ENCODE measurements around the gene COL1A2. TPM values are rescaled to one million over a fixed set of nuclear protein-coding genes. Genes with fewer than 3 reads are reported as not detected.

The COL1A2 gene
- total RNA-seq, 2 experiments from 2014 or later, result 0.11 to 0.19 TPM

DNA sequence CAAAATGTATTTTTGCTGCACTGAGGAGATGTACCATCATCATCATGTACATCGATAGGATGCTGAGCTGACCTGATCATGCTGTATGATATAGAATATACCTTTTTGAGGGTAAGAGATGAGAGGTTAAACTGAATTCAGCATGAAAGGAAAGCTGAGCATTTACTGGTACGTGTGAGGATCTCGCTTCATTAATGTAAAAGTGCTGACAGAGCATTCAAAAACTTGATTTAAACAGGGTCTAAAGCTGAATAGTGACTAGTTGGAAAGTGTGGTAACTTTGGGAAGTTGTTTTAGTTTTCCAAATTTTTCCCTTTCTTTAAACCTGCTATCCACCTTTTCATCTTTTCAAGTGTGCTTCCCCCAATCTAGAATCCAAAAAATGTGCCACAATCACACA, 28.5 kb upstream of the COL1A2 start:
- Mint-ChIP-seq H3K4me3 (no peak overlapping the region), H3K4me1 (no peaks in the 10 kb centered on the region), H3K36me3 (ENCODE audit: low read depth) (no peaks in the 10 kb centered on the region), H3K9me3 (ENCODE audit: low read depth) (peaks cover 1% of the 10 kb centered on the region), H3K27me3 (peaks cover 4% of the 10 kb centered on the region), H3K27ac (no peak overlapping the region)
- CTCF ChIA-PET, result no interaction called here
- DNase-seq (no peak), ATAC-seq (no peak)
- POLR2A ChIA-PET, result interaction anchor here (0.7 kb wide), 1 partner anchor 371 kb away, joined by 3 read pairs; no protein-coding TSS in a partner anchor
- intact Hi-C loops (cut with DNase I, micrococcal nuclease), result no loop called here

DNA sequence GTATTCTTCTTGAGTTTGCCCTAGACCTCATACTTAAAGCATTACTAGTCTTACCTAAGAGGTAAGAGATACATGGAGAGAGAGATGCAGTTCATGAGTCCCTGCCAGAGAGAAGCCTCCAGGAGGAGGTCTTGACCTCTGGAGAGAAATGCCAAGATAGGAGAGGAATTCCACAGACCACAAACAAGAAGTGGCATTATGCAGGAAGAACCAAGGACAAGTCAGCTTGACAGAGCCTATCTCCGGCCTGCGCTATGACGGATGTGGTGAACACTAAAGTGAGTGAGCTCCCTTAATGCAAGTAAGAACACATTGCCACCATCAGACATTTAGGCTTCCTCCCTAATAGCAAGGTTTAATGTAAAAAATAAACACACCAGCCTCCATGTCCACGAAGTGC, 27.9 kb upstream of the COL1A2 start:
- POLR2A ChIA-PET, result interaction anchor here (0.7 kb wide), 1 partner anchor 370 kb away, joined by 3 read pairs; no protein-coding TSS in a partner anchor
- no peak for ATAC-seq
- Mint-ChIP-seq H3K27me3 (peaks cover 4% of the 10 kb centered on the region), H3K4me3 (no peak overlapping the region), H3K9me3 (ENCODE audit: low read depth) (peaks cover 1% of the 10 kb centered on the region), H3K27ac (no peak overlapping the region), H3K4me1 (no peaks in the 10 kb centered on the region), H3K36me3 (ENCODE audit: low read depth) (no peaks in the 10 kb centered on the region)
- intact Hi-C loops (cut with DNase I, micrococcal nuclease), result no loop called here
- DNase-seq, result no peak
- CTCF ChIA-PET, result no interaction called here

DNA sequence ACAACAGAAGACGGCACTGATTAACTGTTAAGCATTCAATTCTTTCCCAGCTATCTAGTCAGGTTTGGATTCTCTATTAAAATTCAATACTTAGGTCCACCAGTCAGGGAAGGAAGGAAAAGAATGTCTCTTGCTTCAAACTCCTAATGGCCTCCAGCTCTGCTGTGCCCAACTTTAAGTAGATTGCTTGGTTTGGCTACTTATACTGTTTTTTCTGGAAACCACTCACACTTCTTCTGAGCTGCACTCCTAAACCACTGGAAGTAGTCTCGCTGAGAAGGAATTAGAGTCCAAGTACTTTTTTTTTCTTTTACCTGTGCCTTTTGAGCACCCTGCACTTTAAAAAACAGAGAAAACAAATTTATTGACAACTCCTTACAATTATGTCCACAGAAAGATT, 26.7 kb upstream of the COL1A2 start:
- Mint-ChIP-seq H3K9me3 (ENCODE audit: low read depth) (peaks cover 1% of the 10 kb centered on the region), H3K4me3 (no peak overlapping the region), H3K27me3 (peaks cover 4% of the 10 kb centered on the region), H3K36me3 (ENCODE audit: low read depth) (no peaks in the 10 kb centered on the region), H3K27ac (no peak overlapping the region), H3K4me1 (no peaks in the 10 kb centered on the region)
- CTCF ChIA-PET, result interaction anchor here (0.7 kb wide), 1 partner anchor 68 kb away, joined by 4 read pairs; no protein-coding TSS in a partner anchor
- ATAC-seq, result no peak
- no peak for DNase-seq
- intact Hi-C loops (cut with DNase I, micrococcal nuclease), result no loop called here
- POLR2A ChIA-PET, result no interaction called here

DNA sequence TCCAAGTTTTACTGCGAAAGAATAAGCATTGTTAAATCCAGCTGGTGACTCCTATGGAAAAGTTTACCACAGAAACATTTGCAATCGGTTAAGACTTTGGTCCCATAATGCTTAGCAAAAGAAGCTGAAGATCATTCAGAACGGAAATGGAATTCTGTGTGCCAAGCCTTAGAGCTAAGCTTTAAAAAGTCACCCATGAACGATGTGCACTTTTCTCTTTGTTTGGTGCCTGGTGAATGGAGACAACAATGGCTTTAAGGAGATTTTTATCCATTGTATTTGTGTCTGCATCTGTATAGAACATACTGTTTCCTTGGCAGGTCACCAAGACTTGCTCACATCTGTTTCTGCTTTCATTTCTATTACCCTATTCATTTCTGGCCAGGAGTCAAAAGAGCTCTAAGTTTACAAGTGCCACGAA, 26.3 kb upstream of the COL1A2 start:
- Mint-ChIP-seq H3K4me3 (no peak overlapping the region), H3K27ac (no peak overlapping the region), H3K36me3 (ENCODE audit: low read depth) (no peaks in the 10 kb centered on the region), H3K9me3 (ENCODE audit: low read depth) (no peaks in the 10 kb centered on the region), H3K4me1 (no peaks in the 10 kb centered on the region), H3K27me3 (peaks cover 2% of the 10 kb centered on the region)
- DNase-seq (no peak), ATAC-seq (no peak)
- intact Hi-C loops (cut with DNase I, micrococcal nuclease), result no loop called here
- ChIA-PET CTCF (interaction anchor here (0.6 to 0.7 kb wide), 2 partner anchors 67 to 75 kb away, joined by 3 to 4 read pairs; no protein-coding TSS in a partner anchor), POLR2A (no interaction called here)

DNA sequence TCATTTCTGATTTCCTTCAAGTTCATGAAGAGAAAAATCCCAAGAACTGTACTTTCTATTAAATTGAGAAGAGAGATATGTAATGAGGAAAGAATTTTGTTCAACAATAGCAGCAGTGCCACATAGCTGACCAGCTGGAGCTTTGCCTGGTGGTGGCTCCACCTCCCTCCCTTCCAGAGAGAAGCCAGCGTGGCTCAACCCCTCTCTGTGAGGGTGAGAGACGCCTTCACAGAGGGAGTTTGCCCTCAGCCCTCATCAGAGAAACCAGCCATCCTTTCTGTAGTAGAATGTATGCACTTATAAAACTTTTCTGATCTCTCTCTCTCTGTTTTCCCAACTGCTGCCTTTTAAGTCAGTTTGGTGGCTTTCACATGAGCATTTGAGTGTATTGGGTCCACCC, 20.5 kb upstream of the COL1A2 start:
- Mint-ChIP-seq H3K27me3 (peaks cover 1% of the 10 kb centered on the region), H3K9me3 (ENCODE audit: low read depth) (no peaks in the 10 kb centered on the region), H3K27ac (no peak overlapping the region), H3K36me3 (ENCODE audit: low read depth) (no peaks in the 10 kb centered on the region), H3K4me1 (no peaks in the 10 kb centered on the region), H3K4me3 (no peak overlapping the region)
- DNase-seq (no peak), ATAC-seq (no peak)
- CTCF ChIA-PET, result no interaction called here
- intact Hi-C loops (cut with DNase I, micrococcal nuclease), result no loop called here
- POLR2A ChIA-PET, result no interaction called here

DNA sequence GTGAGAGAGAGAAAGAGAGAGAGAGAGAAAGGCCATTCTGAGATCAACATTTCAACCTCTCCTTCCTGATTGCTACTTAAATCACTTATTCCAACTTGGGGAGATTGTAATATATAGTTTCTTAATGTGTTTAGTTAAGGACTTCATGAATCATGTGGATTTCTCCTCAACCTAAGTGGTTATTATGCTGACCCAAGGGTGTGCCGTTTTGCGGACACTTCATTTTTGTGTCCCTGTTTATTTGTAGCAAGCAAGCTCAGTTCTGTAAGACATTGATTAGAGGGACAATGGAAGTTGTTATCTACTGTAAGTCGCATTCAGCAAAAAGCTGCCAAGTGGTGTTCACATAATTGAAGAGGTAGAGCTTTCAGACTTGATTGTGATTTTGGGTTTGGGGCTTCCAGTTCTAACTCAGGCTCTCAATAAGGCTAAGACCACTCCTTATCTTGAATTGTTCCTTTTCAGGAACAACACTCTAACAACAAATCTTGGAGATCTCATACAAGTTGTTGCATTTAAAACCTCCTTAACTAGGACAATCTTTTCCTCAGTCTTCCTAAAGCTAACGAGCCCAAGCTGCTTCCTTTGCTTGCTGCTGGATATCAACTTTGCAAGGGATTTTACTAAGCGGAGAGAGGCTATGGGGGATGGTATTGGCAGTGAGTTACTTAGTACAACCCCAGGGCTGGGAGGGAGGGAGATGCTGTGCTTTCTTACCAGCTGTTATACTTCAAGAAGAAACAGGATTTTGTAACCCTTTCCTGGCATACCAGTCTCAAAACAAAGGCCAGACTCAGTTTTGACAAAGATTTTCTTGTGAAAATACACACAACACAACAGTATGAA, 19.8 kb upstream of the COL1A2 start:
- POLR2A ChIA-PET, result no interaction called here
- CTCF ChIA-PET, result no interaction called here
- intact Hi-C loops (cut with DNase I, micrococcal nuclease), result no loop called here
- peaks cover 5% of the 10 kb centered on the region for H3K27me3 Mint-ChIP-seq
- DNase-seq (no peak), ATAC-seq (no peak)
- no peak overlapping the region for H3K4me3 Mint-ChIP-seq
- no peaks in the 10 kb centered on the region for H3K9me3 Mint-ChIP-seq (ENCODE audit: low read depth)
- H3K36me3 Mint-ChIP-seq (ENCODE audit: low read depth), result no peaks in the 10 kb centered on the region
- H3K4me1 Mint-ChIP-seq, result no peaks in the 10 kb centered on the region
- H3K27ac Mint-ChIP-seq, result no peak overlapping the region

DNA sequence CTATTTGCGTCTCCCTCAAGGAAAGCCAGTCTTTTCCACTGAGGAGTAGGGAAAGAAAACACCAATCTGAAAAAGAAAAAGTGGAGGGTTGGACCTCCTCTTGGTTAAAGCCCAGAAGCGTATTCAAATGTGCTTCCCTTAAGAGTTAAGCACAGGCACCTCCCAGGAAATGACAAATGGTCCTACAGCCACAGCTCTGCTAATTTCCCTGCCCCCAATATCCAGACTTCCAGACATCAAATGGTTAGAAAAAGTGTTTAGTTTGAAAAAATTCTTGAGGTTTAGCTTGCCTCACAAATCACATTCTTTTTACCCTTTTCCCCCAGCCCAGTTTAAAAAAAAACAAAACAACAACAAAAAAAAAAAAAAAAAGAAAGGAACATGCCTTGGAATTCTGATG, 19.0 kb upstream of the COL1A2 start:
- Mint-ChIP-seq H3K4me1 (no peaks in the 10 kb centered on the region), H3K27ac (no peak overlapping the region), H3K36me3 (ENCODE audit: low read depth) (no peaks in the 10 kb centered on the region), H3K9me3 (ENCODE audit: low read depth) (no peaks in the 10 kb centered on the region), H3K27me3 (peaks cover 5% of the 10 kb centered on the region), H3K4me3 (no peak overlapping the region)
- intact Hi-C loops (cut with DNase I, micrococcal nuclease), result no loop called here
- ChIA-PET POLR2A (no interaction called here), CTCF (interaction anchor here (0.7 to 0.8 kb wide), 3 partner anchors 10 to 1097 kb away, joined by 3 read pairs; partner anchors contain the start of gene COL1A2)
- ATAC-seq, result no peak
- no peak for DNase-seq

DNA sequence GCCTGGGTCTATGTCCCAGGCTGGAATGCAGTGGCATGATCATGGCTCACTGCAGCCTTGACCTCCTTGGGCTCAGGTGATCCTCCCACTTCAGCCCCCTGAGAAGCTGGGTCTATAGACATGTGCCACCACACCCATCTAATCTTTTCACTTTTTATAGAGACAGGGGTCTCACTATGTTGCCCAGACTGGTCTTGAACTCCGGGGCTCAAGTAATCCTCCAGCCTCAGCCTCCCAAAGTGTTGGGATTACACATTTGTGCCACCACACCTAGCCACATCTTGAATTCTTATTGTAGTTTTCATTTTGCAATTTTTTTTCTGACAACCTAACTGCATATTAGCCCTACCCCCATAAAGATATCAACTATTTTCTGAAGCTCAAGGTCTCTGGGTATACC, 18.4 kb upstream of the COL1A2 start:
- CTCF ChIA-PET, result interaction anchor here (0.7 to 0.8 kb wide), 3 partner anchors 10 to 1098 kb away, joined by 3 read pairs; partner anchors contain the start of gene COL1A2
- Mint-ChIP-seq H3K4me1 (no peaks in the 10 kb centered on the region), H3K9me3 (ENCODE audit: low read depth) (no peaks in the 10 kb centered on the region), H3K27ac (no peak overlapping the region), H3K36me3 (ENCODE audit: low read depth) (no peaks in the 10 kb centered on the region), H3K27me3 (peaks cover 5% of the 10 kb centered on the region), H3K4me3 (no peak overlapping the region)
- DNase-seq (no peak), ATAC-seq (no peak)
- intact Hi-C loops (cut with DNase I, micrococcal nuclease), result no loop called here
- POLR2A ChIA-PET, result no interaction called here

DNA sequence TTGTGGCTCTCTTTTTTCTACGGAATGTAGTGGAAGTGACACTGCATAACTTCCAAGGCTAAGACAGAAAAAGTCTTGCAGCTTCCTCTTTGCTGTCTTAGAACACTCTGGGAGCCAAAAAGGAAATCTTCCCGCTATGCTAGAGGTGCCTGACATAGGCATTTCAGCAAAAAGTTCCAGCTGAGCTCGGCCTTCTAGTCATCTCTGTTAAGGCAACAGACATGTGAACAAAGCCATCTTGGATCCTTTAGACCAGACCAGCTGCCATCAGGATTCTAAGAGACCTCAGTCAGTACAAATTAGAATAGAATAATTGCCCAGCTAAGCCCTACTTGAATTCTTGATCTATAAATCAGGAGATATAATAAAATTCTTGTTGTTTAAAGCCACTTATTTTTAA, 16.3 kb upstream of the COL1A2 start:
- ChIA-PET CTCF (interaction anchor here (0.7 kb wide), 1 partner anchor 300 kb away, joined by 3 read pairs; no protein-coding TSS in a partner anchor), POLR2A (no interaction called here)
- DNase-seq (no peak), ATAC-seq (no peak)
- Mint-ChIP-seq H3K4me1 (no peaks in the 10 kb centered on the region), H3K27ac (no peak overlapping the region), H3K9me3 (ENCODE audit: low read depth) (no peaks in the 10 kb centered on the region), H3K4me3 (no peak overlapping the region), H3K36me3 (ENCODE audit: low read depth) (no peaks in the 10 kb centered on the region), H3K27me3 (peaks cover 5% of the 10 kb centered on the region)
- intact Hi-C loops (cut with DNase I, micrococcal nuclease), result no loop called here

DNA sequence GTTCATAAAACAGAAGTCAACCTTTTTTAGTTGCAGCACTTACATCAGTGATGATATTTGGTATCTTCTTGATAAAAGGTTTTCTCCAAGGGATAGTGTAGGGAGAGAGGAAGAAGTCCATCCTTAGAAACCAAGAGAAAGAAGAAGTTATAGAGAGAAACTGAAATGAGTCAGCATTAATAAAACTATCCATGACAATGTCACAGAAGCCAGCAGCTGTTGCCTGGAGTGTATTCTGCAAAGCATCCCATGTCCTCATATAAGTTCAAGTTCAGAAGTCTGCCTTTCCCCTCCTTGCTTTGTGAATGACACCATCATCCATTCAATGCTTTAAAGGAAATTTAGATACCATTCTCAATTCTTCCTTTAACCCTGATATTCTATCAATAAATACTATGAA, 14.4 kb upstream of the COL1A2 start:
- Mint-ChIP-seq H3K36me3 (ENCODE audit: low read depth) (no peaks in the 10 kb centered on the region), H3K9me3 (ENCODE audit: low read depth) (no peaks in the 10 kb centered on the region), H3K4me1 (no peaks in the 10 kb centered on the region), H3K27ac (no peak overlapping the region), H3K27me3 (peaks cover 5% of the 10 kb centered on the region), H3K4me3 (no peak overlapping the region)
- DNase-seq (no peak), ATAC-seq (no peak)
- POLR2A ChIA-PET, result no interaction called here
- intact Hi-C loops (cut with DNase I, micrococcal nuclease), result no loop called here
- CTCF ChIA-PET, result interaction anchor here (1.4 kb wide), 1 partner anchor 23 kb away, joined by 4 read pairs; no protein-coding TSS in a partner anchor

DNA sequence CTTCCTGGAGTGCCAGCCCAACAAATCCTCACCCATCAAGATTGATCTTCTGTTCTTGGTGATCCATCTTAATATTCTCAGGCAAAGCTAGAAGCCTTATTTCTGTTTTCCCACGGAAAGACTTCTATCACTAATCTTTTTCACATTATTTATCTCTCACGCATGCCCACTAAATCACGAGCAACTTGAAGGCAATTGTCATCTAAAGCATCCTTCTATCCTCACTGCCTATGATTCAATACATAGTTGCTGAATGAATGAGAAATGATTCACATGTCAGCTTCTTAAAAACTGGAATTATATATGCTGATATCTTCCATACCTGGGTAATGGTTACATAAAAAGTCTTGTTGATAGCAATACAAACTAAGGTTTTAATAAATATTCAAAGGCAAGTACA, 12.6 kb upstream of the COL1A2 start:
- Mint-ChIP-seq H3K4me1 (no peaks in the 10 kb centered on the region), H3K4me3 (no peak overlapping the region), H3K9me3 (ENCODE audit: low read depth) (no peaks in the 10 kb centered on the region), H3K27me3 (peaks cover 5% of the 10 kb centered on the region), H3K36me3 (ENCODE audit: low read depth) (no peaks in the 10 kb centered on the region), H3K27ac (no peak overlapping the region)
- DNase-seq (no peak), ATAC-seq (no peak)
- ChIA-PET POLR2A (no interaction called here), CTCF (interaction anchor here (0.8 kb wide), 2 partner anchors 29 to 669 kb away, joined by 3 read pairs; no protein-coding TSS in a partner anchor)
- intact Hi-C loops (cut with DNase I, micrococcal nuclease), result no loop called here

DNA sequence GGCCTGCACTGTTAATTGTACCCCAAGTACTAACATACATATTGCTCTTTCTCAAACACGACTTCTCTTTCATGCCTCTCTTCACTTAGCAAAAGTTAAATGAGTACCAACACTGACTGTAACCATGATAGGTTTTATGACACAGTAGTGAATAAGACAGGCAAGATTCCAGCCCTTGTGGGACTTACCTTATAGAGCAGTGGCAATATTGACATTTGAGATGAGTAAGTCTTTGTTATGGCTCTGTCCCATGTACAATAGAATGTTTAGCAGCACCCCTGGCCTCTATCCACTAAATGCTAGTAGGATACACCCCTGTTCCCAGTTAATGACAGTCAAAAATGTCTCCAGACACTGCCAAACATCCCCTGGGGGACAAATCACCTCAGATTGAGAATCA, 11.9 kb upstream of the COL1A2 start:
- Mint-ChIP-seq H3K27ac (no peak overlapping the region), H3K9me3 (ENCODE audit: low read depth) (no peaks in the 10 kb centered on the region), H3K4me3 (no peak overlapping the region), H3K4me1 (no peaks in the 10 kb centered on the region), H3K36me3 (ENCODE audit: low read depth) (no peaks in the 10 kb centered on the region), H3K27me3 (peaks cover 7% of the 10 kb centered on the region)
- POLR2A ChIA-PET, result no interaction called here
- no peak for DNase-seq
- intact Hi-C loops (cut with DNase I, micrococcal nuclease), result no loop called here
- CTCF ChIA-PET, result no interaction called here
- no peak for ATAC-seq

Data from activated CD4-positive, alpha-beta T cell treated with anti-CD3 and anti-CD28 coated beads for 36 hours (primary cell).